Measurements from ENCODE around the gene RBFOX1. TPM values are rescaled to one million over a fixed set of nuclear protein-coding genes. Genes with fewer than 3 reads are reported as not detected.

The RBFOX1 gene
- total and polyA plus RNA-seq, 2 donors from 2014 or later = 0.24 to 0.66 TPM

GRCh38 chr16:7431723-7432122 is 99.1 kb downstream of the RBFOX1 start:
- no peak overlapping the region for H3K27ac ChIP-seq (ENCODE audit: low read depth in 2 of 2, low read length in 2 of 2)
- H3K9ac ChIP-seq (ENCODE audit: low read length in 3 of 3) = no peak overlapping the region
- H3K27me3 ChIP-seq (ENCODE audit: control insufficient read depth, insufficient read depth, low read length) = no peaks in the 10 kb centered on the region
- H3K36me3 ChIP-seq (ENCODE audit: control insufficient read depth in 2 of 3, insufficient read depth in 3 of 3, low read length in 3 of 3) = no peaks in the 10 kb centered on the region
- no peaks in the 10 kb centered on the region for H3K4me1 ChIP-seq (ENCODE audit: control insufficient read depth in 2 of 3, insufficient read depth in 2 of 3, low read depth in 1 of 3, low read length in 3 of 3)
- DNase-seq (no peak), FAIRE-seq (no peak)
- intact Hi-C loops (cut with DNase I) = no loop called here
- H3K4me3 ChIP-seq (ENCODE audit: low read length in 3 of 3) = no peak overlapping the region
- no peaks in the 10 kb centered on the region for H3K9me3 ChIP-seq (ENCODE audit: control insufficient read depth in 2 of 3, insufficient read depth in 1 of 3, low read length in 3 of 3)
- TF ChIP-seq, protein P1, sequence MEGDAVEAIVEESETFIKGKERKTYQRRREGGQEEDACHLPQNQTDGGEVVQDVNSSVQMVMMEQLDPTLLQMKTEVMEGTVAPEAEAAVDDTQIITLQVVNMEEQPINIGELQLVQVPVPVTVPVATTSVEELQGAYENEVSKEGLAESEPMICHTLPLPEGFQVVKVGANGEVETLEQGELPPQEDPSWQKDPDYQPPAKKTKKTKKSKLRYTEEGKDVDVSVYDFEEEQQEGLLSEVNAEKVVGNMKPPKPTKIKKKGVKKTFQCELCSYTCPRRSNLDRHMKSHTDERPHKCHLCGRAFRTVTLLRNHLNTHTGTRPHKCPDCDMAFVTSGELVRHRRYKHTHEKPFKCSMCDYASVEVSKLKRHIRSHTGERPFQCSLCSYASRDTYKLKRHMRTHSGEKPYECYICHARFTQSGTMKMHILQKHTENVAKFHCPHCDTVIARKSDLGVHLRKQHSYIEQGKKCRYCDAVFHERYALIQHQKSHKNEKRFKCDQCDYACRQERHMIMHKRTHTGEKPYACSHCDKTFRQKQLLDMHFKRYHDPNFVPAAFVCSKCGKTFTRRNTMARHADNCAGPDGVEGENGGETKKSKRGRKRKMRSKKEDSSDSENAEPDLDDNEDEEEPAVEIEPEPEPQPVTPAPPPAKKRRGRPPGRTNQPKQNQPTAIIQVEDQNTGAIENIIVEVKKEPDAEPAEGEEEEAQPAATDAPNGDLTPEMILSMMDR (IDR thresholded peaks at IDR 0.05; ENCODE audit: borderline replicate concordance, extremely low read depth, insufficient read depth) = no peak

DNA sequence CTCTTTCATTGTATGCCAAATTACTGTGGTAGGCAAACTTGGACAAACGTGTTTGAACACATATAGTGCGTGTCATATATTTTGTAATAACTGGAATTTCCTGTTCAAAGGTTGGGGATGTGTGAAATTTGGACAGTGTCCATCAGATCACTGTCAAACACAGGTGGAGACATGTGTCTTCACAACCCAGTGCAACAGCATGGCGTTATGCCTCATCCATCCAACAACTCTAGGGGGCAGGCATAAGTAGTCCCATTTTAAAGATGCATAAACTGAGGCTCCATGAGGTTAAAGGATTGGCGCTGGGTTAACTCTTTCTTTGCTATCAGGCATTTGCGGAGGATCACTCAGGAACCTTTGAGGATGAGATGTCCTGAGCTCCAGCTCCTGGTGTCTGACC is 103.7 kb downstream of the RBFOX1 start:
- intact Hi-C loops (cut with DNase I) = no loop called here

DNA sequence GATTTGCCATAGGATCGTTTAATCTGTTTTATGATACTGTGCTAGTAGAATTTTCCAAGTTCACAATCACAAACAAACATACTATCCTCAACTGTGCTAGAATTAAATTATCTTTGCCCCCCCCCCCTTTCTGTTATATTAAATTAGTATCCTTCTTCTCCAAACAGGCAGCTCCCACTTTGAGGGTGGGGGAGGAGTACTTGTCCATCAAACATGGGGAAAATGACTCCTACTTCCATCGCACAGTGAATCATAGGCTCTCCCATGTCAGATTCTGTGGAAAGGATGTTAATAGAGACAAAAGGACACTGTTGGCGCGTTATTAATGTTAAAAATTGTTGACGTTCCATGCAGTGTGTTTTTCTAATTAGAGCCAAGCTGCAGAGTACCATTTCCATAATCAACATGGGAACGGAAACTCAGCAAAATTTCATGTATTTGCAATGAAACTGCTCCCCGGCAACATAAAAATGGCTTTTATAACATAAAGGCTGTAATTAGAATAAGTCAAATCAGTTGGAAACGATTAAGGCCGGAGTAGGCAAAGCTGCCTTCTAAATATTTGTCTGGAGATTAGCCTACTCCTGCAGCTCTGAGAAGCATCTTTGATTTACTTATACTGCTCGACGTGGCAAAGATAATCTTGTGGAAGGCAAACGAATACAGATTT is 104.6 kb downstream of the RBFOX1 start:
- H3K4me1 ChIP-seq (ENCODE audit: control insufficient read depth in 2 of 3, insufficient read depth in 2 of 3, low read depth in 1 of 3, low read length in 3 of 3) = no peaks in the 10 kb centered on the region
- no peaks in the 10 kb centered on the region for H3K36me3 ChIP-seq (ENCODE audit: control insufficient read depth in 2 of 3, insufficient read depth in 3 of 3, low read length in 3 of 3)
- H3K9ac ChIP-seq (ENCODE audit: low read length in 3 of 3) = no peak overlapping the region
- no peaks in the 10 kb centered on the region for H3K9me3 ChIP-seq (ENCODE audit: control insufficient read depth in 2 of 3, insufficient read depth in 1 of 3, low read length in 3 of 3)
- TF ChIP-seq, protein P1 (IDR thresholded peaks at IDR 0.05; ENCODE audit: borderline replicate concordance, extremely low read depth, insufficient read depth) = no peak
- intact Hi-C loops (cut with DNase I) = no loop called here
- FAIRE-seq (no peak), DNase-seq (no peak)
- H3K27me3 ChIP-seq (ENCODE audit: control insufficient read depth, insufficient read depth, low read length) = no peaks in the 10 kb centered on the region
- no peak overlapping the region for H3K27ac ChIP-seq (ENCODE audit: low read depth in 2 of 2, low read length in 2 of 2)
- no peak overlapping the region for H3K4me3 ChIP-seq (ENCODE audit: low read length in 3 of 3)

More for the DNA sequence above, 103.7 kb downstream of the RBFOX1 start:
- no peaks in the 10 kb centered on the region for H3K27me3 ChIP-seq (ENCODE audit: control insufficient read depth, insufficient read depth, low read length)
- TF ChIP-seq, protein P1 (IDR thresholded peaks at IDR 0.05; ENCODE audit: borderline replicate concordance, extremely low read depth, insufficient read depth) = no peak
- no peak overlapping the region for H3K27ac ChIP-seq (ENCODE audit: low read depth in 2 of 2, low read length in 2 of 2)
- FAIRE-seq (no peak), DNase-seq (no peak)
- no peak overlapping the region for H3K4me3 ChIP-seq (ENCODE audit: low read length in 3 of 3)
- H3K4me1 ChIP-seq (ENCODE audit: control insufficient read depth in 2 of 3, insufficient read depth in 2 of 3, low read depth in 1 of 3, low read length in 3 of 3) = no peaks in the 10 kb centered on the region
- H3K9me3 ChIP-seq (ENCODE audit: control insufficient read depth in 2 of 3, insufficient read depth in 1 of 3, low read length in 3 of 3) = no peaks in the 10 kb centered on the region
- H3K9ac ChIP-seq (ENCODE audit: low read length in 3 of 3) = no peak overlapping the region
- no peaks in the 10 kb centered on the region for H3K36me3 ChIP-seq (ENCODE audit: control insufficient read depth in 2 of 3, insufficient read depth in 3 of 3, low read length in 3 of 3)

DNA sequence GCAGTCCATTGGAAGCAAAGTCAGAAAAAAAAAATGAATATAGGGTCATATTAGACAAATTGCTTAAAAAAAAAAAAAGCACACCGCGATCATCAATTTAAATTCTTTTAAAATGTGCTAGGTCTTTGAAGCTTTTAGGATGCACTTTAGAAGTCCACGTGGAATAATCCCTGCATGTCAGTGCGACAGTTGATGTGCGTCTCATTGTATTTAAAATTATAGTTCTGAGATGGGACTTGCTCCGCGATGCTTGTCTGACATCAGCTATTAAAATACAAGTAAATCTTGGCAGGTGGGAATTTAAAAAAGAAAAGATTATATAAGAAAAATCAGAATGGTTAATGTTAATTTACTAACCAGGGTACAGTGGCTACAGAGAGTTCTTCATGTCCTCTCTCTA is 105.2 kb downstream of the RBFOX1 start:
- FAIRE-seq (no peak), DNase-seq (no peak)
- Histone ChIP-seq H3K9ac (ENCODE audit: low read length in 3 of 3) (no peak overlapping the region), H3K4me3 (ENCODE audit: low read length in 3 of 3) (no peak overlapping the region), H3K36me3 (ENCODE audit: control insufficient read depth in 2 of 3, insufficient read depth in 3 of 3, low read length in 3 of 3) (no peaks in the 10 kb centered on the region), H3K27ac (ENCODE audit: low read depth in 2 of 2, low read length in 2 of 2) (no peak overlapping the region), H3K4me1 (ENCODE audit: control insufficient read depth in 2 of 3, insufficient read depth in 2 of 3, low read depth in 1 of 3, low read length in 3 of 3) (no peaks in the 10 kb centered on the region), H3K9me3 (ENCODE audit: control insufficient read depth in 2 of 3, insufficient read depth in 1 of 3, low read length in 3 of 3) (no peaks in the 10 kb centered on the region), H3K27me3 (ENCODE audit: control insufficient read depth, insufficient read depth, low read length) (no peaks in the 10 kb centered on the region)
- TF ChIP-seq, protein P1 (IDR thresholded peaks at IDR 0.05; ENCODE audit: borderline replicate concordance, extremely low read depth, insufficient read depth) = no peak
- intact Hi-C loops (cut with DNase I) = no loop called here
